ENCODE measurements around the gene BRINP3.

The BRINP3 gene

GRCh38 chr1:190312763-190313162 lies 164.9 kb downstream of the BRINP3 start:
- Histone ChIP-seq H3K27me3 (ENCODE audit: control insufficient read depth, insufficient read depth, low read length) (no peaks in the 10 kb centered on the region), H3K9me3 (replicated peaks; ENCODE audit: low read length) (no peaks in the 10 kb centered on the region), H3K4me3 (ENCODE audit: low read length) (no peak overlapping the region), H3K9ac (ENCODE audit: low read depth, low read length) (no peak overlapping the region), H3K4me1 (ENCODE audit: control insufficient read depth, insufficient read depth, low read length) (no peaks in the 10 kb centered on the region), H3K36me3 (ENCODE audit: insufficient read depth, low read length) (no peaks in the 10 kb centered on the region), H3K4me2 (ENCODE audit: low read length) (no peak overlapping the region)

GRCh38 chr1:190303501-190303900 lies 174.2 kb downstream of the BRINP3 start:
- H3K9ac ChIP-seq (ENCODE audit: low read depth, low read length), result no peak overlapping the region
- H3K27me3 ChIP-seq (ENCODE audit: control insufficient read depth, insufficient read depth, low read length), result no peaks in the 10 kb centered on the region
- no peaks in the 10 kb centered on the region for H3K36me3 ChIP-seq (ENCODE audit: insufficient read depth, low read length)
- H3K4me1 ChIP-seq (ENCODE audit: control insufficient read depth, insufficient read depth, low read length), result no peaks in the 10 kb centered on the region
- H3K9me3 ChIP-seq (replicated peaks; ENCODE audit: low read length), result no peaks in the 10 kb centered on the region
- H3K4me2 ChIP-seq (ENCODE audit: low read length), result no peak overlapping the region
- no peak overlapping the region for H3K4me3 ChIP-seq (ENCODE audit: low read length)

GRCh38 chr1:190296453-190296852 lies 181.2 kb downstream of the BRINP3 start:
- no peak overlapping the region for H3K4me2 ChIP-seq (ENCODE audit: low read length)
- no peak overlapping the region for H3K4me3 ChIP-seq (ENCODE audit: low read length)
- no peaks in the 10 kb centered on the region for H3K4me1 ChIP-seq (ENCODE audit: control insufficient read depth, insufficient read depth, low read length)
- no peaks in the 10 kb centered on the region for H3K9me3 ChIP-seq (replicated peaks; ENCODE audit: low read length)
- no peaks in the 10 kb centered on the region for H3K36me3 ChIP-seq (ENCODE audit: insufficient read depth, low read length)
- no peaks in the 10 kb centered on the region for H3K27me3 ChIP-seq (ENCODE audit: control insufficient read depth, insufficient read depth, low read length)
- no peak overlapping the region for H3K9ac ChIP-seq (ENCODE audit: low read depth, low read length)

- no peaks in the 10 kb centered on the region for H3K4me1 ChIP-seq (ENCODE audit: control insufficient read depth, insufficient read depth, low read length)
- no peaks in the 10 kb centered on the region for H3K27me3 ChIP-seq (ENCODE audit: control insufficient read depth, insufficient read depth, low read length)
- no peaks in the 10 kb centered on the region for H3K9me3 ChIP-seq (replicated peaks; ENCODE audit: low read length)
- H3K9ac ChIP-seq (ENCODE audit: low read depth, low read length), result no peak overlapping the region
- H3K4me3 ChIP-seq (ENCODE audit: low read length), result no peak overlapping the region
- no peaks in the 10 kb centered on the region for H3K36me3 ChIP-seq (ENCODE audit: insufficient read depth, low read length)
- no peak overlapping the region for H3K4me2 ChIP-seq (ENCODE audit: low read length)
Observed at GRCh38 chr1:190289897-190290296, 187.8 kb downstream of the BRINP3 start.

GRCh38 chr1:190286111-190286510 lies 191.6 kb downstream of the BRINP3 start:
- H3K4me3 ChIP-seq (ENCODE audit: low read length), result no peak overlapping the region
- no peaks in the 10 kb centered on the region for H3K4me1 ChIP-seq (ENCODE audit: control insufficient read depth, insufficient read depth, low read length)
- H3K4me2 ChIP-seq (ENCODE audit: low read length), result no peak overlapping the region
- H3K9ac ChIP-seq (ENCODE audit: low read depth, low read length), result no peak overlapping the region
- no peaks in the 10 kb centered on the region for H3K36me3 ChIP-seq (ENCODE audit: insufficient read depth, low read length)
- no peaks in the 10 kb centered on the region for H3K27me3 ChIP-seq (ENCODE audit: control insufficient read depth, insufficient read depth, low read length)
- no peaks in the 10 kb centered on the region for H3K9me3 ChIP-seq (replicated peaks; ENCODE audit: low read length)

- H3K27me3 ChIP-seq (ENCODE audit: control insufficient read depth, insufficient read depth, low read length), result no peaks in the 10 kb centered on the region
- no peak overlapping the region for H3K9ac ChIP-seq (ENCODE audit: low read depth, low read length)
- H3K4me1 ChIP-seq (ENCODE audit: control insufficient read depth, insufficient read depth, low read length), result no peaks in the 10 kb centered on the region
- no peaks in the 10 kb centered on the region for H3K36me3 ChIP-seq (ENCODE audit: insufficient read depth, low read length)
- H3K4me3 ChIP-seq (ENCODE audit: low read length), result no peak overlapping the region
- no peaks in the 10 kb centered on the region for H3K9me3 ChIP-seq (replicated peaks; ENCODE audit: low read length)
- no peak overlapping the region for H3K4me2 ChIP-seq (ENCODE audit: low read length)
Observed at GRCh38 chr1:190277107-190277506, 200.6 kb downstream of the BRINP3 start.

GRCh38 chr1:190274721-190275120 lies 202.9 kb downstream of the BRINP3 start:
- Histone ChIP-seq H3K9me3 (replicated peaks; ENCODE audit: low read length) (no peaks in the 10 kb centered on the region), H3K36me3 (ENCODE audit: insufficient read depth, low read length) (no peaks in the 10 kb centered on the region), H3K4me3 (ENCODE audit: low read length) (no peak overlapping the region), H3K4me1 (ENCODE audit: control insufficient read depth, insufficient read depth, low read length) (no peaks in the 10 kb centered on the region), H3K9ac (ENCODE audit: low read depth, low read length) (no peak overlapping the region), H3K4me2 (ENCODE audit: low read length) (no peak overlapping the region), H3K27me3 (ENCODE audit: control insufficient read depth, insufficient read depth, low read length) (no peaks in the 10 kb centered on the region)

- H3K4me2 ChIP-seq (ENCODE audit: low read length), result no peak overlapping the region
Observed at GRCh38 chr1:190273161-190273560, 204.5 kb downstream of the BRINP3 start.

GRCh38 chr1:190262538-190262937 lies 215.1 kb downstream of the BRINP3 start:
- no peaks in the 10 kb centered on the region for H3K4me1 ChIP-seq (ENCODE audit: control insufficient read depth, insufficient read depth, low read length)
- no peaks in the 10 kb centered on the region for H3K27me3 ChIP-seq (ENCODE audit: control insufficient read depth, insufficient read depth, low read length)
- H3K36me3 ChIP-seq (ENCODE audit: insufficient read depth, low read length), result no peaks in the 10 kb centered on the region
- H3K9ac ChIP-seq (ENCODE audit: low read depth, low read length), result no peak overlapping the region
- H3K9me3 ChIP-seq (replicated peaks; ENCODE audit: low read length), result no peaks in the 10 kb centered on the region
- no peak overlapping the region for H3K4me2 ChIP-seq (ENCODE audit: low read length)
- H3K4me3 ChIP-seq (ENCODE audit: low read length), result no peak overlapping the region

More at GRCh38 chr1:190273161-190273560, 204.5 kb downstream of the BRINP3 start:
- H3K36me3 ChIP-seq (ENCODE audit: insufficient read depth, low read length), result no peaks in the 10 kb centered on the region
- no peaks in the 10 kb centered on the region for H3K4me1 ChIP-seq (ENCODE audit: control insufficient read depth, insufficient read depth, low read length)
- no peak overlapping the region for H3K4me3 ChIP-seq (ENCODE audit: low read length)
- H3K9me3 ChIP-seq (replicated peaks; ENCODE audit: low read length), result no peaks in the 10 kb centered on the region
- no peaks in the 10 kb centered on the region for H3K27me3 ChIP-seq (ENCODE audit: control insufficient read depth, insufficient read depth, low read length)
- no peak overlapping the region for H3K9ac ChIP-seq (ENCODE audit: low read depth, low read length)

- Histone ChIP-seq H3K36me3 (ENCODE audit: insufficient read depth, low read length) (no peaks in the 10 kb centered on the region), H3K27me3 (ENCODE audit: control insufficient read depth, insufficient read depth, low read length) (no peaks in the 10 kb centered on the region), H3K4me1 (ENCODE audit: control insufficient read depth, insufficient read depth, low read length) (no peaks in the 10 kb centered on the region), H3K4me3 (ENCODE audit: low read length) (no peak overlapping the region), H3K9ac (ENCODE audit: low read depth, low read length) (no peak overlapping the region), H3K4me2 (ENCODE audit: low read length) (no peak overlapping the region), H3K9me3 (replicated peaks; ENCODE audit: low read length) (no peaks in the 10 kb centered on the region)
Observed at GRCh38 chr1:190259424-190259823, 218.2 kb downstream of the BRINP3 start.

- Histone ChIP-seq H3K9ac (ENCODE audit: low read depth, low read length) (no peak overlapping the region), H3K4me2 (ENCODE audit: low read length) (no peak overlapping the region), H3K27me3 (ENCODE audit: control insufficient read depth, insufficient read depth, low read length) (no peaks in the 10 kb centered on the region), H3K4me1 (ENCODE audit: control insufficient read depth, insufficient read depth, low read length) (no peaks in the 10 kb centered on the region), H3K9me3 (replicated peaks; ENCODE audit: low read length) (no peaks in the 10 kb centered on the region), H3K36me3 (ENCODE audit: insufficient read depth, low read length) (no peaks in the 10 kb centered on the region), H3K4me3 (ENCODE audit: low read length) (no peak overlapping the region)
Observed at GRCh38 chr1:190258003-190258402, 219.7 kb downstream of the BRINP3 start.

GRCh38 chr1:190252046-190252445 lies 225.6 kb downstream of the BRINP3 start:
- Histone ChIP-seq H3K4me1 (ENCODE audit: control insufficient read depth, insufficient read depth, low read length) (no peaks in the 10 kb centered on the region), H3K4me3 (ENCODE audit: low read length) (no peak overlapping the region), H3K36me3 (ENCODE audit: insufficient read depth, low read length) (no peaks in the 10 kb centered on the region), H3K9me3 (replicated peaks; ENCODE audit: low read length) (no peaks in the 10 kb centered on the region), H3K27me3 (ENCODE audit: control insufficient read depth, insufficient read depth, low read length) (no peaks in the 10 kb centered on the region), H3K9ac (ENCODE audit: low read depth, low read length) (no peak overlapping the region), H3K4me2 (ENCODE audit: low read length) (no peak overlapping the region)

All from skeletal muscle satellite cell (primary cell).